T-helper 1 cell treated with Interleukin-12 subunit alpha and Interleukin-12 subunit beta and Interleukin-4 antibody, amounts not matched to agents 30 ng/mL and 1 ng/mL, for 36 hours (primary cell): Measurements from ENCODE around the gene PTPN3. TPM values are rescaled to one million over a fixed set of nuclear protein-coding genes. Genes with fewer than 3 reads are reported as not detected.

Experiments used
- intact Hi-C: fragments of 100-400 bp; cut with micrococcal nuclease; formaldehyde crosslinking; loops from one replicate; pipeline ENCODE4 v1.15.1; 2024
- total RNA-seq: library from RNA; stranded (reverse); gene quantifications from 2 replicates; pipeline ENCODE4 v1.2.3, GENCODE V29; 2022

PTPN3 gene
- total RNA-seq, 1 donor from 2014 or later = 2.1 TPM

DNA sequence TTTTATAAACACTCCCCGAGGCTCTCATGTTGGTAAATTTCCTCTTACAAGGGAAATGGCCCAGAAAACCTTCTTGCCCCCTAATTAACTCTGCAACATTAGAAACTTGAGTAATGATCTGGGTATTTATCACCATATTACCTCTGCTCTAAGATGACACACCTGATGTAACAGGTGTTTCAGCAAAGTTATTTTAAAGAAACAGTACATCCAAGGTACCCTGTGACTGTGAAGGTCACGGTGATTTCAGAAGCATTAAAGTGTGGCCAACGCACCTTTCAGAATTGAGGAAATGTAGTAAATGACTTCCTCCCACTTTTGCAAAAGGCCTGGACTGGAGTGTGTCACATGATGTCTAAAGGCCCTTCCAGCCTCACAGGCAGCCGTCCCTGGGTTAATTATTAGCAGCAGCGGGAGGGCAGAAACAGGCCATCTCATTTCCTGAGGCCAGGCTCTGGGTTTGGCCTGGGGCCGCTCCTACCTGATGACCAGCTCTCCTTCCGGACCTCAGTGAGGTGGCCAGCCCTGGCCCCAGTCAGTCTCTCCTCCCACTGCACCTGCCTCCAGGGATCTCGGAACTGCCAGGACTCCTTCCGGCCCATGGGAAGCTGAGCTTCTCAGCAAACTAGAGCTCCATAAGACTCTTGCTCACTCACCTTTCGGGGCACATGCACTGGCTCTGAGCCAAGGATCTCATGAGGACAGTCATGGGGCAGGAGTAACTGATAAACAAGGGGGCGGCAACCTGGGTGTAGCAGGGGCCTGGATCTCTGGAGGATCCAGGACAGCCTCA, 20.7 kb downstream of the PTPN3 start:
- intact Hi-C loops = no loop called here

DNA sequence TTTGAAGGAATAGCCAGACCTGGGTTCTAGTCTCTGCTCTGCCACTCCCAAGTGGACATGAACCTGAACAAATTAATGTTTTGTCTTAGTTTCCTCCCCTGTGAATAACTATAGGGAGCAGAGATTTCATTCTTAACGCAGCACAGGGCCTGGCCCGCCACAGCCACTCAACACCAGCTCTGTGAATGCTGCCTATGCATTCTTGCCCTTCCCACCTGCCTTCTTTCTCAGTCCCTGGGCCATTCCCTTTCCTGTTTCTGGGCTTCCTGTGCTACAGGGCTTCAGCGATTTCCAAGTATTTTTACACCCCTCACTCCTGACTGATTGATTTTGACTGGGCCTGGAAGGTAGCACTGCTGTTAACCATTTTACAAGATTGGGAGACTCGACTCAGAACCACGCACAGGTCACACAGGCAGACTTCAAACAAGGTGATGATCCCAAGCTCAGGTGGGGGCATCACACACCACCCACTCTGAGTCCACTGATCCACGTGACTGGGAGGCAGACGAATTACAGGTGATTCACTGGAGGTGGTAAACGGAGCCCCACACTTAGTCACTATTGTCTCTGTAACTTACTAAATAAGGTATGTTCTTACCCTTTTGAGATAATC, 21.4 kb downstream of the PTPN3 start:
- intact Hi-C loops = no loop called here

GRCh38 chr9:109475526-109475925, 22.6 kb downstream of the PTPN3 start:
- intact Hi-C loops = no loop called here

DNA sequence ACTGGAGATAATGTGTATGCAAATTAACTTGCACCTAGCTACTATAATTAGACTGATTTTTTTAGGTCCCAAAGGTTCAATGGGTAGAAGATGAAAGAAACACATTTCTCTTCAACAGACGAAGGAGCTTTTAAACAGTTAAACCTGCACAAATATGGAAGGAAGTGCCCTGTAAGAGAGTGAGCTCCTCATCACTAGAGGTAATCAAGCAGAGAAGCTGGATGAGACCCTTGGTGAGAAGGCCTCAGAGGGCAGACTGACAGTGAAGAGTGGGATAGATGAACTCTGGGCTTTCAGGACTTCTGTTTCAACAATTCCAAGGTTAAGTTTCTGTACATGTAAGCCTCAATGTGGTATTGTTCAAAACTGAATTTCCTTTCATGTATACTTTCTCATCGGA, 23.2 kb downstream of the PTPN3 start:
- intact Hi-C loops = no loop called here

- intact Hi-C loops = no loop called here
Observed at GRCh38 chr9:109474170-109474569, 23.9 kb downstream of the PTPN3 start.

DNA sequence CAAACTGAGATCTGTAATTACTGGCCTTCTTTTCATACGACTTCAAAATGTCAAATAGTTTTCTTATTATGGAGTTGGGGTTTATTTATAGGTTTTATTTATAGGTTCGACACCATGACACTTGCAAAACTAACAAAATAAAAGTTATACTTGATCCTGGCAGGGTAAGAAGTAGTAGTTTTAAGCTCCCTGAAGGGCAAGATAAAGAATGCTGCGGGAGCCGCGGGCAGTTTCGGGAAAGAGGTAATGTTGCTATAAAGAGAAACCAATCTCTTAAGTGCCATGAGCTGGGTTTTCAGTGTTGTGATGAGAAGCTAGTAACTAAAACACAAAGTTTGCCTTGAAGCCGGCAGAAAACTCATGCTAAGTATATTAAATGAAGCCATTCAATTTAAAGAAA, 24.8 kb downstream of the PTPN3 start:
- intact Hi-C loops = no loop called here

DNA sequence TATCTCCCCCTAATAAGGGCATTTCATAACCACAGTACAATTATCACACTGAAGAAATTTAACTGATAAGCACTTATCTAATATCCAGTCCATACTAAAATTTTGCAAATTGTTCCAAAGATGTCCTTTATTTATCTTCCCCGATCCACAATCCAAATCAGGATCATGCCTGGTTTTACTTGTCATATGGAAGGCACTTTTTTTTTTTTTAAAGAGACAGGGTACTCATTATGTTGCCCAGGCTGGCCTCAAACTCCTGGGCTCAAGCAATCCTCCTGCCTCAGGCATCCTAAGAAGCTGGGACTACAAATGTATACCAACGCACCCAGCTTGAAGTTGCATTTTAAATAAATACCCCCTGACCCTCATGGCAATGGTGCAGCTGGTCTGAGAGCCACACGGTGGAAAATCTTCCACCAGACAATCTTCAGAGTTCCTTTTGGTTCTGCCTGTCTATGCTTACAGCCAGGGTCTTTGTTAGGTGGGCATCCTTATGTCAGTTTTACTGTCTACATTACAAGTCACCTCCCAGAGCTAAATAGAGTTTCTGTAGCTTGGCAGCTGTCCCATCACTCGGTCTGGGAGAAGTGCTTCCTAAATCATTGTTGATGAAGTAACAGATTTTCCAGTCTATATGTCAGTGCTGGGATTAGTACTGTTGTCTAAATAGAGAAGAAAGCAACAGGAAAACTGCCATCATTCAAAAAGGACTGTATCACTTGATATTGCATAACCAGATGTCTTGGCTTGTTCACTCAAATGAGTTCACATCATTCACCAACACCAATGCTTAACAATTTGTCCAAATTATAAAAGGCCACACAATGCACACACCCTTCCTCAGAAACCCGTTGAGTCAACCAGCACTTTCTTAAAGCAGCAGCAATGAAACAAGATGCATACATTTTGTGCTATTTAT, 26.4 kb downstream of the PTPN3 start:
- intact Hi-C loops = no loop called here

- intact Hi-C loops = loop anchor here (1.0 to 5.0 kb wide), 10 partner anchors 30 to 536 kb away; partner anchors contain the start of genes ABITRAM, CTNNAL1, ELP1 and EPB41L4B
Observed at GRCh38 chr9:109469646-109470358, 28.3 kb downstream of the PTPN3 start.

DNA sequence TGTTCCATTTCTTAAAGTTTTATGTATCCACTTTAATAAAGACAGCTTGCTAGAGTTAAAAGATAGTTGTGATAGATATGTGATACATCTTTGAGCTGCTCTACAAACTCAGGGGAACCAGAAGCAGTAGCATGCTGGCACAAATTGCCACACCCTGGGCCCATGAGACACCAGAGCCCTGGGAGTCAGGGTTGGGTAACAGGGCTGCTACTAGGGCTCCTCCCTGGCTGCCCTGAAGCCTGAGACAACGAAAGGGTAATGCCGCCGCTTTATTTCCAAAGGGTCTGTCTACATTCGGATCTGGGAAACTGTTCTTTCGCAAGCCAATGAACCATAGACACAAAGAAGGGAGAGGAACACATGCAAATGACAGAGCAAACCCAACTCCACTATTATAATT, 29.2 kb downstream of the PTPN3 start:
- intact Hi-C loops = loop anchor here (1.0 to 5.0 kb wide), 11 partner anchors 29 to 789 kb away; partner anchors contain the start of genes ABITRAM, CTNNAL1, ELP1 and EPB41L4B

DNA sequence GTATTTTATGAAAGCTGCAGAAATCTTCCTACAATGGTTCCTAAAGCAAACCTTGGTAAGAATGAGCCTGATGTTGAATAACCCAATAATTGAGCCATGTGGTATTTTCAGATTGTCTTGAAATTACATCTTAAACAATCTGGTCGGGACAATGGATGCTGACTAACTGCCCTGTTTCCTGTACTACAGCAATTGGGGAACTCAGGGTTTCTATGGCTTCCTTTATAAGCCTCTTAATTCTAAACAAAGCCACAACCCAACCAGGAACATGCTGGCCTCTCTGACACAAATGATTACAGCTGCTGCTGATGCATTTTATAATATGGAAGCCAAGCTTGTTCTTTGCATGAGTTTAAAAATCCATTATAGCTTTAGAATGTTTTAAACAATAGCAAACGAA, 30.2 kb downstream of the PTPN3 start:
- intact Hi-C loops = loop anchor here (1.0 to 5.0 kb wide), 3 partner anchors 286 to 790 kb away; partner anchors contain the start of gene CTNNAL1

- intact Hi-C loops = loop anchor here (5.0 kb wide), 2 partner anchors 285 to 455 kb away; partner anchors contain the start of gene CTNNAL1
Observed at GRCh38 chr9:109466623-109467590, 31.2 kb downstream of the PTPN3 start.

DNA sequence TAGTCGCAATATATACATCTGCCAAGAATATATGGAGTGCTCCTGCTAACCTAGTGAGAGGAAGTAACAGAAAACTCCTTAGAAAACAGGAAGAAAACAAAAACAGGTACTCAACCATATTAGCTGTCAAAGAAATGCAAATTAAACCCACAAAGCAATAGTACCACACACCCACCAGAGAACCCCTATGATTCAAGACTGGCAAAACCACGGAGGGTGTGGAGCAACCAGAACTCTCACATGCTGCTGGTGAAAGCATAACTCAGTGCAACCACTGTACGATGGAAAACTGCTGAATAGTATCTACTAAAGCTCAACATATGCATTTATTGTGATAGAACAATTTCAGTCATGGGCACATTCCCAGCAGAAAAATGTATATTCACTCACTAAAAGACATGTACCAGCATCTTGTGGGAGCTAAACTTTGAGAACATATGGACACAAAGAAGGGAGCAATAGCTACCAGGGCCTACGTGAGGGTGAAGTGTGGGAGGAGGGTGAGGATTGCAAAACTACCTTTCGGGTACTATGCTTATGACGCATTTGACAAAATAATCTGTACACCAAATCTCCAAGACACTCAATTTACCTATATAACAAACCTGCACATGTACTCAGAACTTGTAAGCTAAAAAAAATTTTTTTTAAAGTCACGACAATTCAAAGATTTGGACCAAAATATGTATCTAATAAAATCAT, 34.0 kb downstream of the PTPN3 start:
- intact Hi-C loops = loop anchor here (1.0 kb wide), 2 partner anchors 17 to 23 kb away; no protein-coding TSS in a partner anchor

DNA sequence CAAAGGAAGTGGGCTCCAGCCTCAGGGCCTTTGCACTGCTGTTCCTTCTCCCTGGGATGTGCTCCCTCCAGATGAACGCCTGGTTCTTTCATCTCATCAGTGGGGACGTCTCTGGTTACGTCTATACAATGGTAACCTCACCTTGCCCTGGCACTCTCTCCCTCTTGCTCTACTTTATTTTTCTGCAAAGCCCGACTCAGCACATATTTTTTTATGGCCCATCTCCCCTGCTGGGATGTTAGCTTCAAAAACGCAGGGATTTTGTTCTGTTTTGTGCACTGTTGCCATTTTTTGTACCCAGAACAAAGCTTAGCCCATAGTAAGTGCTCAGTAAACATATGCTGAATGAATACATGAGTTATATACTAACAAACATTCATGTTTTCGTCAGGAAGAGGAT, 37.5 kb downstream of the PTPN3 start:
- intact Hi-C loops = no loop called here

GRCh38 chr9:109459423-109459822, 38.7 kb downstream of the PTPN3 start:
- intact Hi-C loops = no loop called here

GRCh38 chr9:109458453-109459211, 39.5 kb downstream of the PTPN3 start:
- intact Hi-C loops = no loop called here

- intact Hi-C loops = no loop called here
Observed at GRCh38 chr9:109456811-109457210, 41.3 kb downstream of the PTPN3 start.

DNA sequence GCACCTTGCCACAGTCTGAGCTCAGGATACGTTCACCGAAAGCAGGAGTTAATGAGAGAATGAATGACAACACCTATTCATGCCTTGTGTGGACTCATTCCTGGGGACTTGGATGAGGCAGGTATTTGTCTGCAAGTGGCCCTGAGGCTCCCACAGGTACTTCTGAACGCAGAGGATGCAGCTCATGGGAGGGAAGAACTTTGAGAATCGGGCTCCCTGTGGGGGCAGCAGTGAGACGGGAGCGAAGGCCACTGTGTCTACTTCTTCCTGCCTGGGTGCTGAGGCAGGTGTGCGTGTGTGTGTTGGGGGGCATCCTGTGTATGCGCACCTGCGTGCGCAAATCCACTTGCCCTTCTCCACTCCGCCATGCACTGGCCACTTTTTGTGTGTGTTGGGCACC, 42.2 kb downstream of the PTPN3 start:
- intact Hi-C loops = no loop called here

- intact Hi-C loops = no loop called here
Observed at GRCh38 chr9:109455391-109455790, 42.7 kb downstream of the PTPN3 start.
